GM18505 (cell line): ENCODE measurements around the gene MAGI1.
"Not testable (repeated sequence)": the region's sequence is repeated elsewhere in the genome, so short reads cannot be mapped to it uniquely, and the experiment has no call there.

Experiments
- ATAC-seq: cut with Tn5 transposase; IDR thresholded peaks from one replicate; pipeline ENCODE4 v1.9.1; 2021; ENCODE audit not compliant: unreplicated experiment
- POLR2A ChIP-seq: IDR thresholded peaks from 4 replicates; pipeline ENCODE4 v1.6.1; 2011; ENCODE audit warnings: borderline replicate concordance; ENCODE audit not compliant: insufficient read depth, insufficient read length; ENCODE audit errors: extremely low read depth

The MAGI1 gene

DNA sequence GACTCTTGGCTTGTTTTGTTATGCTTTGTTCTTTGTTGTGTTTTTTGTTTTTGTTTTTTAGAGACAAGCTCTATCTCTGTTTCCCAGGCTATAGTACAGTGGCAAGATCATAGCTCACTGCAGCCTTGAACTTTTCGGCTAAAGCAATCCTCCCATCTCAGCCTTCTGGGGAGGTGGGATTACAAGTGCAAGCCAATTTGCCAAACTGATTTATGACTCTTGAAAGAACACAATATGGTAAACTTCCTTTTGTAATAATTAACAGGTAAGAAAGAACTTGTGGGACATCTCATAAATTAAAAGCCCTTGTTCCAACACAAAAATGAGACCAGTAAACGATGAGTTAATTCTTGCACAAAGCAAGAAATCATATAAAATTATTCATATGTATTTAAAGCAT is 476.3 kb downstream of the MAGI1 start:
- ATAC-seq = no peak
- no peak for TF ChIP-seq POLR2A

DNA sequence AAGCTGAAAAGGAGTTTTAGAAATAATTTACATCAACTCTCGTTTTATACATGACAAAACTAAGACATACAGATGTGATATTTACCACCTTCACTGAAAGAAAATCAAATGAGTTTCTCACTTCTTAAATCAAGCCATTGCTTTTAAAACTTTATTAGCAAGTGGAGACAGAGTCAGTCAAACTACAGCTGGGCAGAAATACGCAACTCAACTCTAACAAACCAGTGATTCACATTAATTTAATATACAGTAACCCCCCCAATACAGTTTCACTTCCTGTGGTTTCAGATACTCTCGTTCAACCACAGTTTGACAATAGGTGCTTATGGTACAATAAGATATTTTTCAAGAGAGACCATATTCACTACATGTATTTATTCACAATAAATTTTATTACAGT is 477.1 kb downstream of the MAGI1 start:
- no peak for TF ChIP-seq POLR2A
- ATAC-seq = no peak

DNA sequence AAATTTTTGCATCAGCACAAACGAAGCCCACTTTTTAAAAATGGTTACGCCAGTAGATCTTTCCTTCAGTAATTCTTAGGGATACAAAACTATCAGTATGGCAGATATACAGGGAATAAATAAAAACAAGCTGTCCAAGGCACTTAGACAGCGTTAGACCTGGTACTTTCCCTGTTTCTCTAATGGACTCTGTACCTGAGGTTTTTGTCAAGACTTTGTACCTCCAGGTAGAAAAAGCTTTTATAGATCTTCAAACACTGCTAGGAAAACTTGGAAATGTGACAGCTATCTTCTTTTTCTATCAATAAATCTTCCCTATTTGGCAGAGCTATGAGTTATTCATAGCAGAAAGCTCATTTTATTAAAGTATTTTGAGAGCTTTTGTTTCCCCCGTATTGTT is 477.8 kb downstream of the MAGI1 start:
- TF ChIP-seq POLR2A = no peak
- no peak for ATAC-seq

DNA sequence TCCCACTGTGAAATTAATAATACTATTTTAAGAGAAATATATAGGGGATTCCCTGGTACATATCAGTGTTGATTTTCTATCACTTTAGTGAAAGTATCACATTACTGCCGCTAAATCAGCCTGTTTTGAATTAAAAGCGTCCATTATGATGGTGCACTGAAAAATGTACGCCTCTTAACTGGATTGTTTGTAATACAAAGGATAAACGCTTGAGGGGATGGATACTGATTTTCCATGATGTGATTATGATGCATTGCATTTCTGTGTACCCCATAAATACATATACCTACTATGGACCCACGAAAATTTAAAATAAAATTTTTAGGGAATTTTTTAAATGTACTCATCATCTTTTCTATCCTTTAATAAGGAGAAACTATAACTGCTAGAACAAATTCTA is 478.6 kb downstream of the MAGI1 start:
- ATAC-seq = no peak

DNA sequence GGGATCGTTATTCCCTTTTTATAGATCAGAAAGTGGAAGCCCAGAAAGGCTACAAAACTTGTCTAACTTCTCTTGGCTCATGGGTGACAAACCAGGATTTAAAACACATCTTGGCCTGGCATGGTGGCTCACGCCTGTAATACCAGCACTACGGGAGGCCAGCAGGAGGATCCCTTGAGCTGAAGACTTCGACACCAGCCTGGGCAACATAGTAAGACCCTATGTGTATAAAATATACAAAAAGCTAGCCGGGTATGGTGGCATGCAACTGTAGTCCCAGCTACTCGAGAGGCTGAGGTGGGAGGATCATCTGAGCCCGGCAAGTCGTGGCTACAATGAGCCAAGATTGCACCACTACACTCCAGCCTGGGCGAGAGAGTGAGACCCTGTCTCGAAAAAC is 479.1 kb downstream of the MAGI1 start:
- no peak for TF ChIP-seq POLR2A
- ATAC-seq = no peak

More for the DNA sequence above, 478.6 kb downstream of the MAGI1 start:
- no peak for TF ChIP-seq POLR2A

DNA sequence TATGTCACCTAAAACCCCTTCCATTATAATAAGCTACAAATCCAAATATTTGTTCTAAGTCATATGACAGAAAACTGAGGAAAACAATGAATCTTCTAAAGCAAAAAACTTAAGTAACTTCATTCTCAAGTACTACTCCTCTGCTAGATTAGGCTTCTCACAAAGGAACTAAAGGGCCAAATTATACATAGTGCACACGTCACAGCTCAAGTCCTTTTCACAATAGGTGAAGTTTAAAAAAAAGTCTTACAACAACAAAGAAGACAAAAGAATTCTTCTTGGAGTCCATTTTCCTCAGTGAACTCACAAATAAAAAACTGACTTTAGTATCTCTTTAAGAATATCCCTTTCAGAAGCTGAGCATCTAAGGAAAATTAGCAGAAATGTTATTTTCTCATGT is 479.9 kb downstream of the MAGI1 start:
- no peak for ATAC-seq
- no peak for TF ChIP-seq POLR2A

DNA sequence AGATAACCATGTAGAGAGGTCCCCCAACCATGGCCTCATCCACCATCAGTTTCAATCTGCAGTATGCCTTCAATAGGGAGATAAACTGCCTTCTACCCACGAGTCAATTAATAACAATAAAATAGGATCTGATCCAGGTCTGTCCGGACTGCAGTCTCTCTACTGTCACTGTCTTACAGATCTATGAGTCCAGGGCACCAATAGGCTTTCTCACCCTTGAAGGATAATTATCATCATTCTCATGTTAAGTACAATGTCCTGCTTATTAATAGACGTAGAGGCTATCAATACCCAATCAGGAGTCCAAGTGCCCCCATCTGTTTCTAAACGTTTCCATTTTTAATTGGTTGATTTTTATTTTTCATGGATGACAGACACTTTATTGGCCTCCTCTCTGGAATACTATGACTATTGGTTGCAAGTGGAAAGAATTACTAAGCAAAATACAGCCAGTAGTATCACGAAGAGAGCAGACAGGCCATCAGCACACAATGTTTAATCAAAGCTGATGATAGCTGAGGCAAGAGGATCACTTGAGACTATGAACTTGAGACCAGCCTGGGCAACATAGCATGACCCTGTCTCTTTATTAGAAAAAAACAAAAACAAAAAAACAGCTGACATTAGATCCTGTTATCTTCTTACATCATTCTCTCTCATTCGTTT is 480.7 kb downstream of the MAGI1 start:
- ATAC-seq = no peak
- TF ChIP-seq POLR2A = no peak

DNA sequence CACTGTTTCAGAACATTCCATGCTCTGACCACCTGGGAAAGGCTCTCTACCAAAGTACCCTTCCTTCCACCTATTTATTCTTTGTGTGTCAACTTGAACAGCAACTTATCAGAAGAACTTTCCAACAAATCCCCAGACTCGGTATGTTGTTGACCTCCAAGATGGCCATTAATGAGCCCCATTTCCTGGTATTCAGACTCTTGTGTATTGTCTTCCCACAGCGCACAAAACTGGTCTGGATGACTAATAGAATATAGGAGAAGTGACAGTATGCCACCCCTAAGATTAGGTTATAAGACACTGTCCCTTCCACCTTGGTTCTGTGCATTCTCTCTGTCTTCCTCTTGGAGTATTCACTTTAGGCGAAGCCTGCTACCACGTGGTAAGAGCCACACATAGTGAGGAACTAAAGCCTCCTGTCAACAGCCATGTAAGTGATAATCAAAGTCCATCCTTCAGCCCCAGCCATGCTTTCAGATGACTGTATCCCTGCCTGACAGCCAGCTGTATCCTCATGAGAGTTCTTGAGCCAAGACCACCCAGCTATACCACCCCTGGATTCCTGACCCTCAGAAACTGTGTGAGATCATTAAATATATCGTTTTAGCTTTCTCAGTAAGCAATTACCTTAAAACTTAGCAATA is 481.7 kb downstream of the MAGI1 start:
- ATAC-seq = no peak
- no peak for TF ChIP-seq POLR2A

DNA sequence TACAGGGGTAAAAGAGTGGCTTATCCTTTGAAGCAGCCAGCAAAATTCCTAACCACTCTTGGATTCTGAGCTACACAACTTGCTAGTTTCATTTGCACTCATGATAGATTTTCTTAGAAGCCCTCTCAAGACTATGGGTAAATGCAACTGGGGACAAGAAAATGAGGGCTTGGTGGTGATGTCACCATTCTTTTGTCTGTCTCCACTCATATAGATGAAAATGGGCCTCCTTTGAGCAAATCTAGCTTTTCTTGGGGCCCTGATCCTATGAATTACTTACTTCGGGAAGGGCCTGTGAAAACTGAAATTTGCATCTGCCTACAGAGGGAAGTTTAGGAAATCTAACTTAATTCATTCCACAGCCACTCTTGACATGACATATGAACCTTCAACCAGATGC is 486.3 kb downstream of the MAGI1 start:
- TF ChIP-seq POLR2A = no peak
- ATAC-seq = no peak

DNA sequence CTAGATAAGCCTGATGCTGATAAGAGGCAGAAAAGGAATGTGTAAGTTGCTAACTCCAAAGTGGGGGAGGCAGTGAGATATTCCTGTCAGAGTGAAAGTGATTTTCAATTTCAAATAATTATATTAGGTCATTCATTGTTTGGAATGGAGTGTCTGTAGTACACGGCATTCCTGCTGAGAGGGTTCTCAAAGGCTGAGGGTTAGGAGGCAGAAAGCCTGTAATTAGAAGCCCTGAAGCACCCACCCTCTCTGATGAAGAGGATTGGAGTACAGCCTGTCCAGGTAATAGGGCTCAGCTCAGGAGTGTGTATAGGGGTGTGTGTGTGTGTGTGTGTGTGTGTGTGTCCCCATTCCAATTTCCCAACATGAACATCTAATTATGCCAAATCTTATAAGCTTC is 486.8 kb downstream of the MAGI1 start:
- ATAC-seq = no peak
- TF ChIP-seq POLR2A = no peak

DNA sequence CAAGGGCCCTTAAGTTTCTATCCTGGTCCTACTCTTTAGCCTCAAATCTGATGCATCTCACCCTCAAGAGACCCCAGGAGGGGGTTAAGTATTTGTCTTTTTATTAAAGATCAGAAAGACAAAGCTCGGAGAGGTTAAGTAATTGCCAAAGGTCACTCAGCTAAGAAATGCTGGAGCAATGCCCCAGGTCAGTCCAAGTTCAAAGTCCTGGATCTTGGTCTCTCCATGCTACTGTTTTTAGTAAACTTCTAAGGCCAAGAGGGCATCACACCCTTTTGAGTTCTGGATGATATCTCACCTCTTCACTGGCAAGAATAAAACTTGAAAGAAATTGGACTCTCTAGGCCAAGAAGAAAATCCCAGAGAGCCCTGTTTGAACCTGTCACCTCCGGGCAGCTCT is 488.6 kb downstream of the MAGI1 start:
- no peak for TF ChIP-seq POLR2A
- no peak for ATAC-seq

DNA sequence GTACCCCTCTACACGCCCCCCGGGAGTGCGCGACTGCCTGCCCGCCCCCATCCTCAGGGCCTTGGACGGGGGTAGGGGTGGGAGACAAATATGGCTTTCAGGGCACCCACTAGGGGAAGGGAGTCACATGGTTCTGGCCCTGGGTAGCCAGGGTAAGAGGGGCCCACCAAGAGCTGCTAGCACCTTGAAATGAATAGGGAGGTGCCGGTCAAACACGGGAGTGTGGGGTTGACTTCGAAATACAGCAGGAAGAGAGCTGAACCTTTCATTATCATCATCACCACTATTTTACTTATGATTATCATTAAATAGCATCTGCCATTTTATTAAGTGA is 489.1 kb downstream of the MAGI1 start:
- no peak for ATAC-seq
- no peak for TF ChIP-seq POLR2A

DNA sequence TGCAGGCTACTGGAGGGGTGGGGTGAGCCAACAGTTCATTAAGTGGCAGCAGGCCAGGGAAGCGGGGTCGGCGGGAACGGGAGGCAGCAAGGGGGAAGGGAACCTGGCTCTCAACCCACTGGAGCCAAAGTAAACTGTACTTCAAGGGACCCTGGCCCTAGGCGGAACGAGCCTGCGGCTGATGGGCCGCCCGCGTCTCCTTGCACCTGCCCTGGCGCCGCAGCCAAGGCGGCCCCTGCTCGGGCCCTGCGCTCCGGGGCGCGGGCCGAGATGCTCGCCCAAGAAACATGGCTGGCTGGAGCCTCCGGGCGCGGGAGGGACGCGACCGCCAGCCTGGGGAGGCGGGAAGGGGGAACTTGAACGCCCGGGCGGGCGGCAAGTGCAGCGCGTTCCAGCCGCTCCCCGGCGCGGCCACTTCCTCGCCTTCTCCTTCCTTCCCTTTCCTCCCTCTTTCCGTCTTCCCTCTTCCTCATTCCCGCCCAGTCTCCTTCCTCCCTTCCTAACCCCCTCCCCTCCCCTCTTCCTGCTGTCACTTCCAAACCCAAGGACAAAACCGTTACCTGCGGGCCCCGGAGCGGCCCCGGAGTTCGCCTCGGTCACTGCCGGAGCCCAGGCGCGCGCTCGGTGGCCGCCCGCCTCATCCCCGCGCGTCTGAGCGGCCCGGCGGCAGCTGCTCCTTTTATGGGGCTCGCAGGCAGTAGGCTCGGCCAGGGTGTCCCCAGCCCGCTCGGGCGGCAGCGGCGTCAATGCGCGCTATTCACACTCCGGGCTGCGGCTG is 489.7 kb downstream of the MAGI1 start:
- no peak for ATAC-seq
- TF ChIP-seq POLR2A = no peak

DNA sequence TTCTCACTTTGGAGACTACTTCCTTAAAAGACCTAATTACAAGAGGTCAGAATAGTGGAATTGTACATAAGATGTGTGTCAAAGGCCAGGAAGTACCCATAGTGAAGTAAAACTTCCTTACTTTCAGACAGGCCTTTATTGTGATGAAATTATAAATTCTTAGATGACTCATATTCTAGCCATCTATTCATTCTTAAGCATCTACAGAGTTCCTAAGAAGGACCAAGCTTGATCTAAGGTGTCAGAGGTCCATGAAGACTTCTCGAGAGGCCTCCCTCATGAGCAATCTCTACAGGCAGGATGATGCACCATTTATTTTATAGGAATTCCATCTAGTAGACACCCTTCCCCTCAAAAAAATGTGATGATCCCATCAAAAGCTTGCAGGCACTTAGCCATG is 493.3 kb downstream of the MAGI1 start:
- TF ChIP-seq POLR2A = no peak
- ATAC-seq = no peak

DNA sequence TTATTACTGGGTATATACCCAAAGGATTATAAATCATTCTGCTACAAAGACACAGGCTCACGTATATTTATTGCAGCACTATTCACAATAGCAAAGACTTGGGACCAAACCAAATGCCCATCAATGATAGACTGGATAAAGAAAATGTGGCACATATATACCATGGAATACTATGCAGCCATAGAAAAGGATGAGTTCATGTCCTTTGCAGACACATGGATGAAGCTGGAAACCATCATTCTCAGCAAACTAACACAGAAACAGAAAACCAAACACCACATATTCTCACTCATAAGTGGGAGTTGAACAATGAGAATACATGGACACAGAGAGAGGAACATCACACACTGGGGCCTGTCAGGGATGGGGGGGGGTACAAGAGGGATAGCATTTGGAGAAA is 495.3 kb downstream of the MAGI1 start:
- ATAC-seq = not testable (repeated sequence)
